ENCODE measurements around the gene TACR2. TPM values are rescaled to one million over a fixed set of nuclear protein-coding genes. Genes with fewer than 3 reads are reported as not detected.

Gene TACR2
- total RNA-seq, 1 donor from 2014 or later = 1.2 TPM

DNA sequence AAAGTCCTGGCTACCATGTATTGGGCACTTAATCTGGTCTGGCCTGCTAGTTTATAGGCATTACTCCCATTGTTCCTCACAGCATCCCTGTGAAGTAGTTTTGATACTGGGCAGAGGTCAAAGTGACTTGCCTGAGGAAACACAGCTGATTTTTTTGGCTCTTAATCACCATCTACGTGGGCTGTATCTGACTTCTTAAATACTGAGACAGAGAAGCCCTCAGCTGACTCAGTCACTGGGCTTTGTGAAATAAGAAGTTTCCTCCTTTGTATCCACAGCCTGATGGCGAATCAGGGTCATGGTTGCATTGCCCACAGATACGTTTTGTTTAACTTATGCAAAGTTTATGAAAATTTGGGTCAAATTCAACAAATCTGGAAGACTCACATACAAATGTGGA lies 13.2 kb downstream of the TACR2 start:
- no peak overlapping the region for H3K27ac ChIP-seq
- ATAC-seq (no peak), DNase-seq (no peak)
- TF ChIP-seq, protein P1, sequence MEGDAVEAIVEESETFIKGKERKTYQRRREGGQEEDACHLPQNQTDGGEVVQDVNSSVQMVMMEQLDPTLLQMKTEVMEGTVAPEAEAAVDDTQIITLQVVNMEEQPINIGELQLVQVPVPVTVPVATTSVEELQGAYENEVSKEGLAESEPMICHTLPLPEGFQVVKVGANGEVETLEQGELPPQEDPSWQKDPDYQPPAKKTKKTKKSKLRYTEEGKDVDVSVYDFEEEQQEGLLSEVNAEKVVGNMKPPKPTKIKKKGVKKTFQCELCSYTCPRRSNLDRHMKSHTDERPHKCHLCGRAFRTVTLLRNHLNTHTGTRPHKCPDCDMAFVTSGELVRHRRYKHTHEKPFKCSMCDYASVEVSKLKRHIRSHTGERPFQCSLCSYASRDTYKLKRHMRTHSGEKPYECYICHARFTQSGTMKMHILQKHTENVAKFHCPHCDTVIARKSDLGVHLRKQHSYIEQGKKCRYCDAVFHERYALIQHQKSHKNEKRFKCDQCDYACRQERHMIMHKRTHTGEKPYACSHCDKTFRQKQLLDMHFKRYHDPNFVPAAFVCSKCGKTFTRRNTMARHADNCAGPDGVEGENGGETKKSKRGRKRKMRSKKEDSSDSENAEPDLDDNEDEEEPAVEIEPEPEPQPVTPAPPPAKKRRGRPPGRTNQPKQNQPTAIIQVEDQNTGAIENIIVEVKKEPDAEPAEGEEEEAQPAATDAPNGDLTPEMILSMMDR (IDR thresholded peaks at IDR 0.05) = no peak
- H3K27me3 ChIP-seq (ENCODE audit: low read depth) = no peaks in the 10 kb centered on the region
- peaks cover 25% of the 10 kb centered on the region for H3K4me1 ChIP-seq
- H3K4me3 ChIP-seq = no peak overlapping the region
- H3K9me3 ChIP-seq = no peaks in the 10 kb centered on the region
- intact Hi-C loops (cut with DNase I) = no loop called here
- peaks cover 44% of the 10 kb centered on the region for H3K36me3 ChIP-seq

DNA sequence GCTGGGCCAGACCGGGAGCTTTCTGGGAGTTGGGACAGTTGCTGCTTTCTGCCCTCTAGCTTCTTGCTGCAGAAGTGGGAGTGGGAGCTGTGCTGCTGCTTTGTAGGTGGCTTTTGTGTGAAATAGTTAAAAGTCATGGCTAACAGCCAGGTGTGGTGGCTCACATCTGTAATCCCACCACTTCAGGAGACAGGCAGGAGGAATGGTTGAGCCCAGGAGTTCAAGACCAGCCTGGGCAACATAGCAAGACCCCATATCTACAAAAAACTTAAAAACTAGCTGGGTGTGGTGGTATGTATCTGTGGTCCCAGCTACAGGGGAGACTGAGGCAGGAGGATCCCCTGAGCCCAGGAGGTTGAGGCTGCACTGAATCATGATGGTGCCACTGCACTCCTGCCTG lies 13.7 kb downstream of the TACR2 start:
- DNase-seq (no peak), ATAC-seq (no peak)
- Histone ChIP-seq H3K27ac (no peak overlapping the region), H3K4me1 (peaks cover 21% of the 10 kb centered on the region), H3K4me3 (no peak overlapping the region), H3K9me3 (no peaks in the 10 kb centered on the region), H3K36me3 (peaks cover 48% of the 10 kb centered on the region), H3K27me3 (ENCODE audit: low read depth) (no peaks in the 10 kb centered on the region)
- intact Hi-C loops (cut with DNase I) = no loop called here
- TF ChIP-seq, protein P1 (IDR thresholded peaks at IDR 0.05) = no peak

DNA sequence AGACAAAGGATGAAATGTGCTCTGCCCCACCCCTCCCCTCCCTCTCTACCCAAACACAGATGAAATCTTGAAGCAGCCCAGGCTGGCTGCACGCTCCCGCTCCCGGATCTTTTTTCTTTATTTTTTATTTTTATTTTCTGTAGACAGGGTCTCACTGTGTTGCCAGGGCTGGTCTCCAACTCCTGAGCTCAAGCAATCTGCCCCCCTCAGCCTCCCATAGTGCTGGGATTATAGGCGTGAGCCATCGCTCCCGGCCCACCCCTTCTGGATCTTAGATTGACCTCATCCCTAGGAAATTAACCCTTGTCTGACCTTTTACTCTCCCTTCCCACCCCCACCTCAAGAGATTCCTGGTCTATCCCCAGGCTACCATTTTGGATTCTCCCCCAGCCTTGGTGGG lies 14.3 kb downstream of the TACR2 start:
- ATAC-seq (no peak), DNase-seq (no peak)
- peaks cover 14% of the 10 kb centered on the region for H3K4me1 ChIP-seq
- no peak overlapping the region for H3K27ac ChIP-seq
- peaks cover 55% of the 10 kb centered on the region for H3K36me3 ChIP-seq
- intact Hi-C loops (cut with DNase I) = no loop called here
- TF ChIP-seq, protein P1 (IDR thresholded peaks at IDR 0.05) = no peak
- no peaks in the 10 kb centered on the region for H3K9me3 ChIP-seq
- H3K27me3 ChIP-seq (ENCODE audit: low read depth) = no peaks in the 10 kb centered on the region
- no peak overlapping the region for H3K4me3 ChIP-seq

DNA sequence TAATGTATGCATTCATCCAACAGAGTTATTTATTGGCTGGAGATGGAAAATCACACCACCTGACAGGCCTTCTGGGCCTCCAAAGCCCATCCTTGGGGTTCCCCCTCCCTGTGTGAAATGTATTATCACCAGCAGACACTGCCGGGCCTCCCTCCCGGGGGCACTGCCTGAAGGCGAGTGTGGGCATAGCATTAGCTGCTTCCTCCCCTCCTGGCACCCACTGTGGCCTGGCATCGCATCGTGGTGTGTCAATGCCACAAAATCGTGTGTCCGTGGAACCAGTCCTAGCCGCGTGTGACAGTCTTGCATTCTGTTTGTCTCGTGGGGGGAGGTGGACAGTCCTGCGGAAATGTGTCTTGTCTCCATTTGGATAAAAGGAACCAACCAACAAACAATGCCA lies 15.3 kb downstream of the TACR2 start:
- Histone ChIP-seq H3K27ac (no peak overlapping the region), H3K9me3 (no peaks in the 10 kb centered on the region), H3K4me1 (peaks cover 4% of the 10 kb centered on the region), H3K4me3 (no peak overlapping the region), H3K27me3 (ENCODE audit: low read depth) (no peaks in the 10 kb centered on the region), H3K36me3 (peaks cover 65% of the 10 kb centered on the region)
- intact Hi-C loops (cut with DNase I) = no loop called here
- no peak for ATAC-seq
- TF ChIP-seq, protein P1 (IDR thresholded peaks at IDR 0.05) = no peak
- no peak for DNase-seq

DNA sequence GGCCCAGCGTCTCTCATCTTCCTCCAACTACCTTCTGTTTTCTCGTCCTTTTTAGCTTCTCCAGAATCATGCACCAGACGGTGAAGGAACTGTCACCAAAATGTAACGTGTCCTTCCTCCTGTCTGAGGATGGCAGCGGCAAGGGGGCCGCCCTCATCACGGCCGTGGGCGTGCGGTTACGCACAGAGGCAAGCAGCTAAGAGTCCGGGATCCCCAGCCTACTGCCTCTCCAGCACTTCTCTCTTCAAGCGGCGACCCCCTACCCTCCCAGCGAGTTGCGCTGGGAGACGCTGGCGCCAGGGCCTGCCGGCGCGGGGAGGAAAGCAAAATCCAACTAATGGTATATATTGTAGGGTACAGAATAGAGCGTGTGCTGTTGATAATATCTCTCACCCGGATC lies 15.8 kb downstream of the TACR2 start:
- ATAC-seq (no peak), DNase-seq (no peak)
- intact Hi-C loops (cut with DNase I) = no loop called here
- Histone ChIP-seq H3K27ac (no peak overlapping the region), H3K4me1 (no peaks in the 10 kb centered on the region), H3K9me3 (no peaks in the 10 kb centered on the region), H3K36me3 (peaks cover 70% of the 10 kb centered on the region), H3K27me3 (ENCODE audit: low read depth) (no peaks in the 10 kb centered on the region), H3K4me3 (no peak overlapping the region)
- TF ChIP-seq, protein P1 (IDR thresholded peaks at IDR 0.05) = no peak

DNA sequence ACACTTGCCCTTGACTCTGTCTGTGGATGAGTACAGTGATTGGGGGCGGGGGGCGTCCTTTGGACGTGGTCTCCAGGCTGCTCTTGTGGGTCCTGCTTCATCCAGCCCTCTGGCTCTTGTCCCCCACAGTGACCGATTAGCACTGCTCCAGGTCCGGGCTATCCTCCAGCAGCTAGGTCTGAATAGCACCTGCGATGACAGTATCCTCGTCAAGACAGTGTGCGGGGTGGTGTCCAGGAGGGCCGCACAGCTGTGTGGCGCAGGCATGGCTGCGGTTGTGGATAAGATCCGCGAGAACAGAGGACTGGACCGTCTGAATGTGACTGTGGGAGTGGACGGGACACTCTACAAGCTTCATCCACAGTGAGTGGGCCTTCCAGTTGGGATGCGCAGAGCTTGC lies 18.3 kb downstream of the TACR2 start:
- no peak for DNase-seq
- Histone ChIP-seq H3K27ac (peak overlapping the region; percentile 18), H3K9me3 (no peaks in the 10 kb centered on the region), H3K36me3 (peaks cover 87% of the 10 kb centered on the region), H3K4me3 (no peak overlapping the region), H3K27me3 (ENCODE audit: low read depth) (no peaks in the 10 kb centered on the region), H3K4me1 (no peaks in the 10 kb centered on the region)
- ATAC-seq = no peak
- intact Hi-C loops (cut with DNase I) = no loop called here
- TF ChIP-seq, protein P1 (IDR thresholded peaks at IDR 0.05) = no peak

Measured in lower lobe of right lung (tissue), 2 donors.